ENCODE data around the gene ELP6. TPM values are rescaled to one million over a fixed set of nuclear protein-coding genes. Genes with fewer than 3 reads are reported as not detected.
"Not testable (repeated sequence)": the region's sequence is repeated elsewhere in the genome, so short reads cannot be mapped to it uniquely, and the experiment has no call there.

The ELP6 gene
- total RNA-seq, 2 donors from 2014 or later = 18.8 to 20.3 TPM

DNA sequence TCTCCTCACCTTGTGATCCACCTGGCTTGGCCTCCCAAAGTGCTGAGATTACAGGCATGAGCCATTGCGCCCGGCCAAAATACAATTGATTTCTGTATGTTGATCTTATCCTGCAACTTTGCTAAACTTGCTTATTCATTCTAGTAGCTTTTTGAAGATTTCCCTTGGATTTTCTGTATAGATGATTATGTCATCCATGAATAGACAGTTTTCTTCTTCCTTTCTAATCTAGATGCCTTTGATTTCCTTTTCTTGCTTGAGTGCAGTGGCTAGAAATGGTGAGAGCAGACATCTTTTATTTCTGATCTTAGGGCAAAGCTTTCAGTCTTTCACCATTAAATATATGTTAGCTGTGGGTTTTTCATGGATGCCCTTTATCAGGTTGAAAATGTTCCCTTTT, 4.4 kb upstream of the ELP6 start:
- ATAC-seq (no peak), DNase-seq (no peak)
- intact Hi-C loops (cut with DNase I) = no loop called here

DNA sequence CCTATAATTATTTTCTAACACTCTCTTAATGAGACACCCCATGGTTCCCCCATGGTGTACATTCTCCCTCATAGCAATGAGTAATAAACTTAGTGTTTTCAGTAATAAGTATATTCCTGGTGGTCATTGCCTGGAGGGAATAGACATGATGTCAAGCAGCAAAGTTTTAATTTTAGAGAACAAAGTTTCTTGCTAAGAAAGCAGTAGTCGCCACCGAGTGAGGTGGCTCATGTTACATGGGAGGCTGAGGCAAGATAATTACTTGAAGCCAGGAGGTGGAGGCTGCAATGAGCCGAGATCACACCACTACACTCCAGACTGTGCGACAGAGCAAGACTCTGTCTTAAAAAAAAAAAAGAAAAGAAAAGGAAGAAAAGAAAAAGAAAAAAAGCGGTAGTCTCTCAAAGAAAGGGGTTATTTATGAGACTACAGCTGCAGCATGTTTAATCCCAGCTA, 2.4 kb upstream of the ELP6 start:
- intact Hi-C loops (cut with DNase I) = no loop called here
- ATAC-seq = no peak
- DNase-seq = no peak

DNA sequence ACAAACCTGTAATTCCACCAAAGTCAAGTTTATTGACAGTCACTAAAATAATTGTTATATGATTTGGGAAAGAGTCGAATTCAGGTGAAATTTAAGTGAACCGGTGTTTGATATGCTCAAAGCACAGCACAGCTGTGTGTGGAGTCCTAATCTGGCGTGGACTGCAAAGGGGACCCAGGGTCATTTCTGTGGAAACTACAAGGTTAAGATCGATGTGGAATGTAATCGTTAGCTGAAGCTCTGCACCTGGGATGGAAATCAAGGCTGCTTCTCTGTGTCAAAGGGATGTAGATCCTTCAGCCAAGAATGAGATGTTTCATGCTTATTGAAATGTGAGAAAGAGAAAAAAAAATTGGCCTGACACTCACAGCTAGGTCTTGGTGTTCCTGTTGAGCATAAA, 1.6 kb upstream of the ELP6 start:
- DNase-seq (no peak), ATAC-seq (no peak)
- intact Hi-C loops (cut with DNase I) = no loop called here

DNA sequence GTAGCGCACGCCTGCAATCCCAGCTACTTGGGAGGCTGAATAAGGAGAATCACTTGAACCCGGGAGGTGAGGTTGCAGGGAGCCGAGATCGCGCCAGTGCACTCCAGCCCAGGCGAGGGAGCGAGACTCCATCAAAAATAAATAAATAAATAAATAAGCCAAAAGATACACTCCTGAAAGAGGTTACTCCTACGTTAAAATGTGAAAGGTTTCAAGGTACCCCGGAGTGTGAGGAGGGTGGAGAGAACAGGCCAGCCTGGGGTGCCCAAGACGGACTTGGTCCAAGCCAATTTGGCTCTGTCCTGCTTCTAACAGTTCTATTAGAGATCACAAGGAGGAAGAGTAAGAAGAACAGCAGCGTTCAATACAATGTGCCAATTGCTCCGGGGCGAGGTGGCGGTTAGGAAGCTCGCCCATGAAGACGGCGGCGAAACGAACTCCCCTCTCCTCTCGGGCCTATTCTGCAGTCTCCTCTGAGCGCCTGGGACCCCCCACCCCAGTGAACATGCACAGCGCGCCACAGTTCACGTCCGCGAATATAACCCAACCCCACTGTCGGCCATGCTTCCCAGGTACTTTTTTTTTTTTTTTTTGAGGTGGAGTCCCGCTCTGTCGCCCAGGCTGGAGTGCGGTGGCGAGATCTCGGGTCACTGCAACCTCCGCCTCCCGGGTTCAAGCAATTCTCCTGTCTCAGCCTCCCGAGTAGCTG, 942 bp downstream of the ELP6 start:
- DNase-seq (peak; percentile 29), ATAC-seq (peak; percentile 3 to 18)
- intact Hi-C loops (cut with DNase I) = no loop called here

DNA sequence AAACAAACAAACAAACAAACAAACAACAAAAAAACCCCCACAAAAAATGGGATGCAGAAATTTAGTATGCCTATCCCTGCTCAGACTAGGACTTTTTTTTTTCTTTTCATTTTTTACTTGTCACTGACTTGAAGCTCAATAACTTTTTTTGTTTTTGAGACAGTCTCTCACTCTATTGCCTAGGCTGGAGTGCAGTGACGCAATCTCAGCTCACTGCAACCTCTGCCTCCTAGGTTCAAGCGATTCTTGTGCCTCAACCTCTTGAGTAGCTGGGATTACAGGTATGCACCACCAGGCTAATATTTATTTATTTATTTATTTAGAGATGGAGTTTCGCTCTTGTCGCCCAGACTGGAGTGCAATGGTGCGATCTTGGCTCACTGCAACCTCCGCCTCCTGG, 8.2 kb downstream of the ELP6 start:
- DNase-seq; ATAC-seq; intact Hi-C loops (cut with DNase I): not testable (repeated sequence)

DNA sequence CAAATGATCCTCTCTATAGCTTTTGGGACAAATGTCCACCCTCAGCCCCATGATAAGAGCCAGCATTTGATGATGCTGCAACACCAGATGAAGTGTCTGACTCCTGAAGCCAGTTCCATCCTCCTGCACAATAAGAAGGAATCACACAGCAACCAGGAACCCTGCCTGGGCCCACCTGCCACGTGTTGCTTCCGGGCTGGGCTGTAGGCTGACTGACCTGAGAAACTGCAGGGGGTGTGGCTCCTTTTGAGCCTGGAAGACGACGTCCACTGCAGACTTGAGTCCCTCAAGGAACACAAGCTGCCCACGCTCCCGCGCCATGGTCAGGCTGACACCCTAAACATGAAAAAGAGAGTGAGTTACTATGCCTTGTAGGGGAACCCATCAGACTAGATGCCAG, 9.4 kb downstream of the ELP6 start:
- intact Hi-C loops (cut with DNase I) = no loop called here
- DNase-seq (no peak), ATAC-seq (no peak)

DNA sequence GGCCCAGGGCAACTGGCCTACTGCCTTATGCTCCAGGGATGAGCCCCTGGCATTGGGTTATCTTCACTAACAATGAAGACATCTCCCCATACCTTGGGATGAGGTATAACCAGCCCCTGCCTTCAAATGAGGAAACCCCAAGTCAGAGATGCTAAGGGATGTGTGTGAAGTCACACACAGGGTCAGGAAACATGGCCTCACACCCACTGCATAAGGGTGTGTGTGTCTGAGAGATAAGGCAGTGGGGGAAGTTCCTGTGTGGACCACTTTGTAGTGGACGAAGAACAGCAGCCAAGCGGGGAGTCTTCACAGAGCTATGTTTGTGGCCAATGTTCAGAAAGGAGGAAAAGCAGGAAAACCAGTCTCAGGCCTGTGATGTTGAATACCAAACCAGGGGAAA, 10.5 kb downstream of the ELP6 start:
- intact Hi-C loops (cut with DNase I) = no loop called here
- DNase-seq (no peak), ATAC-seq (no peak)

DNA sequence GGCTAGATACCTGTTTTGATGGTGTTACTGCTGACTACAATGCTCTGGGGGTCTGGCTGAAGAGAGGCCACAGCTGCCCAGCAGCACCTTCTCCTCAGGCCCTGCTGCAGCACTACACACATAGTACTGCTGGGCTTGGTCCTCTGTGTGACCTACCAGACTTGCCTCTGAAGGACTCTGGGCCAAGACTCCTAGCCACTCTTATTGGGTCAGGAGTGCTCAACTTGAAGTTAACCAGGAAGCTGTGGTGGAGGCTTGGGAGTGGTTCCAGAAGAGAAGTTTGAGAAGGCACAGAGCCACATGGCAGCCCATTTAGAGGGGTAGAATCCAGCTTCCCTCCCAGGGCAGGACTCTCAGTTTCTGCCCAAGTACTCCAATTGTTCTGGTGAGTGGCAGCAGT, 16.6 kb downstream of the ELP6 start:
- intact Hi-C loops (cut with DNase I) = no loop called here
- ATAC-seq (no peak), DNase-seq (no peak)

DNA sequence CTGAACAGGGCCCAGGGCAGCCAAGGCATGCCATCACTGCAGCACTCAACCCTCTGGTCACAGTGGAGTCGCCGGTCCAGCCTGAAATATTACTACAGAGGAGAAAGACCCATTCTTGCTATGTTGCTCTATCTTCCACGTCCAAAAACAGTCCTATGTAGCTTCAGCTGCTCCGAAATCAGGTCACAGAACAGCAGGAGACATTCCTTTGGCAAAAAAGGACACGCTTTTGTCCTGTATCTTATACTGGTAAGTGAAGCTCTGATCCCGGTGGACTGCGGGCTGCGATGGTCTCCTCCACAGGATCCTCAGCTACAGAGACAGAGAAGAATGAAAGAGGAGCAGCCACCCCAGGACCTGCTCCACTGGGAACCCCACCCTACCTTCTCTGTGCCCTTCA, 17.6 kb downstream of the ELP6 start:
- no peak for DNase-seq
- intact Hi-C loops (cut with DNase I) = no loop called here

DNA sequence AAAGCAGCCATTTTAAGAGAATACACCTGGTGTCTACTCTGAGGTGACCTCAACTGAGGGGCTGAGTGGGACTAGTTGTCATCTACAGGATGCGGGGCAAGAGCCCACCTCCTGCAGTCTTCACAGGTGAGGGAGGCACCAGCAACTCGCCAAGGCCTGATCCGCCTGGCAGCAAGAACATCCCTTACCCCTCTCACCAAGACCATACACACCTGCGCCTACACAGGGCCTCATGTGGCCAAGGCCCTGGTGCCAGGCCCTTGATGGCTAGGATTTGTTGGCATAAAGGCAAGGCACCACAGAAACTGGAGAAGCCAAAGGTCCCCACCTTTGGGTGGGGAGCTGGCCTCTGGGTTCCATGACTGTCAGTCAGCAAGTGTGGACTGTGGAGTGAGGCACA, 18.4 kb downstream of the ELP6 start:
- no peak for ATAC-seq
- DNase-seq = no peak

More for the DNA sequence above, 17.6 kb downstream of the ELP6 start:
- no peak for ATAC-seq

DNA sequence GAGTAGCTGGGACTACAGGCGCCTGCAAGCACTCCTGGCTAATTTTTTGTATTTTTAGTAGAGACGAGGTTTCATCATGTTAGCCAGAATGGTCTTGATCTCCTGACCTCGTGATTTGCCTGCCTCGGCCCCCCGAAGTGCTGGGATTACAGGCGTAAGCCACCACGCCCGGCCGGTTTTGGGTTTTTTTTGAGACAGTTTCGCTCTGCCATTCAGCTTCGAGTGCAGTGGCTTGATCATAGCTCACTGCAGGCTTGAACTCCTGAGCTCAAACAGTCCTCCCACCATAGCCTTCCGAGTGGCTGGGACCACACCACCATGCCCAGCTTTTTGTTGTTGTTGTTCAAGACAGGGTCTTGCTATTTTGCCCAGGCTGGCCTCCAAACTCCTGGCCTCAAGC, 21.7 kb downstream of the ELP6 start:
- DNase-seq (no peak), ATAC-seq (no peak)
- intact Hi-C loops (cut with DNase I) = no loop called here

More for the DNA sequence above, 18.4 kb downstream of the ELP6 start:
- intact Hi-C loops (cut with DNase I) = no loop called here

DNA sequence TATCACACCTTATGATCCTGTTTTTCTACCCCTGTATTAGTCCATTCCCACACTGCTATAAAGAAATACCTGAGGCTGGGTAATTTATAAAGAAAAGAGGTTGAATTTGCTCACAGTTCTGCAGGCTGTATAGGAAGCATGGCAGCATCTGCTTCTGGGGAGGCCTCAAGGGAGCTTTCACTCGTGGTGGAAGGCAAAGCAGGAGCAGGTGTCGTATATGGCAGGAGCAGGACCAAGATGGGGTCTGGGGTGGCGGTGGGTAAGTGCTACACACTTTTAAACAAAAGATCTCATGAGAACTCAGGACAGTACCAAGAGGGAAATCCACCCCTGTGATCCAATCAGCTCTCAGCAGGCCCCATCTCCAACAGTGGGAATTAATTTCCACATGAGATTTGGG, 22.3 kb downstream of the ELP6 start:
- intact Hi-C loops (cut with DNase I) = no loop called here
- ATAC-seq (no peak), DNase-seq (no peak)

DNA sequence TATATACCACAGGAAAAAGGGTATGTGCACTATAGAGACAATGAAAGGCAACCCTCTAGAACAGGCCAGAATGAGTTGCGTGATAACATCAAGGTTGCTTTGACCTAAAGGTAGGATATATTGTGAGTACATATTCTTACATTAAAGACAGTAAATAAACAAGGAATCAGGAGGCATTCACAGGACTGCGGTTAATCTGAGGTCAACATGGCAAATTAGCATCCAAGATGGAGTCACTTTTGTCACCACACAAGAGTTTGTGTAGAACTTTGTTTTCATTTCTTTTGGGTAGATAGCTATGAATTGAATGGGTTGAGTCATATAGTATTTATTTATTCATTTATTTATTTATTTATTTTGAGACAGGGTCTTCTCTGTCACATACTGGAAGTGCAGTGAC, 26.2 kb downstream of the ELP6 start:
- ATAC-seq (no peak), DNase-seq (no peak)
- intact Hi-C loops (cut with DNase I) = no loop called here

DNA sequence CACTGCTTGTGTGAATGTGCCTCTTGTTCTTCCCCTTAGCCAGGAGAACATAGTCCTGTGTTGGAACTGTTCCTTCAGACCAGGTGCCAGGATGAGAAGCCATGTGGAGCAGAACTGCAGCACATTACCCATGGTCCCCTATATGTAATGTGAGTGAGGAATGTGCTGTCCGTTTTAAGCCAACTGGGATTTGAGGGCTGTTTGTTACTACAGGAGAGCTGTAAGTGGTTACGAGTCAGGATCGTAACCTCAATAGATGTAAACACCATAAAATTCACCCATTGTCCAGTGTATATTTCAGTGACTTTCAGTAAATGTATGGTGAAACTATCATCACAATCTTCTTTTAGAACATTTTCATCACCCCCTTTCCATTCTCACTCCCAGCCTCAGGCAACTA, 27.7 kb downstream of the ELP6 start:
- DNase-seq = no peak
- intact Hi-C loops (cut with DNase I) = no loop called here
- ATAC-seq = no peak

DNA sequence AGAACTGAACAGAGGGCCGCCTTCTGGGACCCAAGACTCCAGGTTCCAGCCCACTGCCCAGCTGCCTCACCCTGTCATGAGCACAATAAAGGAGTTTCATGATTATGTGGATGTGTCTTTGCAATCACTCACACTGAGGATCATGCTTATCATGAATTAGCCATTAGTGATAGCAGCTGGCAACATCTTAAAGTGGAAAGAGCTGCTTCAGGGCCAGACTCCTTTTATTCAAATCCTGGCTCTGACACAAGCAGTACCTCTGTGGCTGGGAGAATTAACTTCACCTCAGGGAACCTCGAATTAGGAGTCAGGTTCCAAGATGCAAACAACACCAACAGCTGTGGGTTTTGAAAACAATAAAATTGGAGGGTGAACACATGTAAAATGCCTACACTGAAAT, 31.1 kb downstream of the ELP6 start:
- intact Hi-C loops (cut with DNase I) = no loop called here
- ATAC-seq (peak in 1 of 2 donors; percentile 39), DNase-seq (no peak)

DNA sequence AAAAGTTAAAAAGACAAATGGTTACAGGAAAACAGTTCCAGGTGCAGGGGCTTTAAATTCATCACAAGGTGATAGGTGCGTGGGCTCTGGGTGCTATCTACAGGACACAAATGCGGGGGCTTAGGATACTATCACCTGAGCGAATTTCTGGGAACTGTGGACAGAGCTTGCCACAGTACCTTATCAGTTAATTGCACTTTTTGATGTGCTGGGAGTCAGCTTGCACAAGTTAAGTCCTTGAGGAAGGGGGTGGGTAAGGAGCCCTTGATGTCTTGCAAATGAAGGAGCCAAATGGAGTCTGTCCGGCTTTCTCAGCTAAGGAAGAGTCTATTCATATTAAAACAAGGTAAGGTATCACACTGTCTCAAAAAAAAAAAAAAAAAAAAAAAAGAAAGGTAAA, 31.7 kb downstream of the ELP6 start:
- intact Hi-C loops (cut with DNase I); DNase-seq; ATAC-seq: not testable (repeated sequence)

DNA sequence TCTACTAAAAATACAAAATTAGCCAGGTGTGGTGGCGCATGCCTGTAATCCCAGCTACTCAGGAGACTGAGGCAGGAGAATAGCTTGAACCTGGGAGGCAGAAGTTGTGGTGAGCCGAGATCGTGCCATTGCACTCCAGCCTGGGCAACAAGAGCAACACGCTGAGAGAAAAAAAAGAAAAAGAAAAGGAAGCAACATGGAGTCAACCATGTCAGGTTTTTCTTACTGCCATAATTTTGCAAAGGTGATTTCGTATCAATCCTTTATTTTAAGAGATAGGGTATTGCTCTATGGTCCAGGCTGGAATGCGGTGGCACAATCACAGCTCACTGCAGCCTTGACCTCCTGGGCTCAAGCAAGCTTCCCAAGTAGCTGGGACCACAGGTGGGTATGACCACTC, 33.2 kb downstream of the ELP6 start:
- DNase-seq; intact Hi-C loops (cut with DNase I); ATAC-seq: not testable (repeated sequence)

DNA sequence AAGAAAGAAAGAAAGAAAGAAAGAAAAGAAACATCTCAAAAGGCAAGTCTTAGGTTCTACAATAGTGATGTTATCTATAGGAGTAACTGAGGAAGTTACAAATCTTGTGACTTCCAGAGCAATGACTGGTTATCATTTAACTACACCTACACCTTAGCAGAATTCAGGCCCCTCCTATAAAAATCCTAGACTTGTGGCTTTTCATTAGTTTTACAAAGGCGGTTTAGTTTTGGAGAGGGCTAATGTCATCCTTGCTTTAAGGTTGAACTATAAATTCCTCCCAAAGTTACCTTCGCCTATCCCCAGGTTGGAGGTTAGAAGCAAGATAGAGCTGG, 33.7 kb downstream of the ELP6 start:
- no peak for ATAC-seq
- DNase-seq = no peak
- intact Hi-C loops (cut with DNase I) = loop anchor here in 1 of 2 donors (5.0 kb wide), 1 partner anchor 57 kb away; no protein-coding TSS in a partner anchor

DNA sequence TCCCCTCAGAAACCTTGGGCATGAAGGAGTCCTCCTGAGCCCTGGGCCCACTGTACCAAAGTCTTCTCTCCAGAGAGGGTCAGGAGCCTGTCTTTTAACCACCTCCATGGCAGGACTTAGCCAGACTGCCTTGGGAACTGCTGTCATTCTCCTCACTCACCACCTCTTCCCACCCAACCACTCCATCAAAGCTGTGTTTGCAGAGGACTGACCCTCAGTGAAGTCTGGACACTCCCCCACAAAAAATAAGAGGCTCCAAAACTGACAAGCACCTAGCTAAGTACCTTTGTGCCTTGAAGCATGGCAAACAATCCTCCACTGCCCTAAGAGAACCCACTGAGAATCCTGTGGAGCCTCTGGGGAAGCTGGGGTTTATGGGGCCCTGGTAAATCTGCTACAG, 35.5 kb downstream of the ELP6 start:
- DNase-seq (no peak), ATAC-seq (no peak)
- intact Hi-C loops (cut with DNase I) = loop anchor here in 1 of 2 donors (5.0 kb wide), 1 partner anchor 56 kb away; no protein-coding TSS in a partner anchor

DNA sequence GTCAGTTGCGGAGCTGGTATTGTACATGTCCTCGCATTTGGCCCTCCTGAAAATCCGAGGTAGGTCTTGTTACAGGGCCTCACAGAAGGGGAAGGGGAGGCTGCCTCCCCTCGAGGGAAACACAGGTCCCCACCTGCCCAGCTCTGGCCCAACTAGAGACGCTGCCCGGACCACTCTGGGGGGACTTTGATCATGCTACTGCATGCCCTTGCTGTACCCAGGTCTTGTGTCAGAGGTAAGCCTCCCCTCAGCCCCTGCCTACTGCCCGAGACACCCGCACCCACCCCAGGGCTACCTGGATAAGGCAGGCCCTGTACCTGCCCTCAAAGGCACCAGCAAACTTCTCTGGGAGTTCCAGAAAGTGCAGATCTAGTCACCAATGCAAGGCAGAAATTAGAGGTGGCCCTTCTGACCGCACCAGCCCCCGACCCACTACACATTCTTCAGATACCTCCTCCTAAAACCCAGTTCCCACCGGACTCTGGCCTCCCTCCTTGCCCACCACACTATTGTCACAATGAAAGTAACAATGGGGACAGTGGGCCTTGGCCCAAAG, 36.8 kb downstream of the ELP6 start:
- intact Hi-C loops (cut with DNase I) = loop anchor here in 1 of 2 donors (5.0 kb wide), 1 partner anchor 54 kb away; no protein-coding TSS in a partner anchor
- no peak for DNase-seq
- ATAC-seq = no peak

DNA sequence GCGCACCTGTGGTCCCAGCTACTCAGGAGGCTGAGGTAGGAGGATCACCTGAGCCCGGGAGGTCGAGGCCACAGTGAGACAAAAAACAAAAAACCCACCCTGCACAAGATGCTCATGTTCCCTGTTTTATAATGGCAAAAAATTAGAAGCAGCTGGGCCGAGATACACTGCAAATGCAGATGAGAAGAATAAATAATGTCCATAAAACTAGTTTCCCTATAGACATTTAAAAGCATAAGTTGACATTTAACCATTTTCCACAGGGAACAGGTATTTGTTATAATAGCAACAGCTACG, 37.2 kb downstream of the ELP6 start:
- intact Hi-C loops (cut with DNase I) = loop anchor here in 1 of 2 donors (5.0 kb wide), 1 partner anchor 54 kb away; no protein-coding TSS in a partner anchor
- DNase-seq (no peak), ATAC-seq (no peak)

All from left cardiac atrium (tissue), 4 donors.